ENCODE measurements around the gene CPA2.

The CPA2 gene

DNA sequence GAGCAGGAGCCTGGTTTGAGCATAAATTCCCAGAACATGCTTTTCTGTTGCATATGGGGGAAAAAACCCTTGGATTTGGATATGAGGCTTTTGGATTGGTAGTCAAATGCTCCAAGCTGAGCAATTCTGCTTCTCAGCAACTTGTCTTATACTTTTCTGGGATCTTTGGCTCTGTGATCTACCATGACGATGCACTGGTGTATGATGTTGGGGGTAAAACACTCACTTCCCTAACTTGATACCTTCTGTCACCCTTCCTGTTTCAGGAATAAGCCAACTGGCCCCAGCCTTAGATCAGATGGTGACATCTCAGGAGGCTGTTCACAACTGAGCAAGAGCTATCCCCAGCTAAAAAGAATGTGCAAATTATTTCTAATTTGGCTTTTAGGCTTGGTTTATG lies 13.2 kb downstream of the CPA2 start:
- DNase-seq (ENCODE audit: low read depth, low spot score): no peak

GRCh38 chr7:130281260-130281659 lies 14.6 kb downstream of the CPA2 start:
- DNase-seq (ENCODE audit: low read depth, low spot score): no peak

GRCh38 chr7:130286881-130287280 lies 20.2 kb downstream of the CPA2 start:
- DNase-seq (ENCODE audit: low read depth, low spot score): no peak

DNA sequence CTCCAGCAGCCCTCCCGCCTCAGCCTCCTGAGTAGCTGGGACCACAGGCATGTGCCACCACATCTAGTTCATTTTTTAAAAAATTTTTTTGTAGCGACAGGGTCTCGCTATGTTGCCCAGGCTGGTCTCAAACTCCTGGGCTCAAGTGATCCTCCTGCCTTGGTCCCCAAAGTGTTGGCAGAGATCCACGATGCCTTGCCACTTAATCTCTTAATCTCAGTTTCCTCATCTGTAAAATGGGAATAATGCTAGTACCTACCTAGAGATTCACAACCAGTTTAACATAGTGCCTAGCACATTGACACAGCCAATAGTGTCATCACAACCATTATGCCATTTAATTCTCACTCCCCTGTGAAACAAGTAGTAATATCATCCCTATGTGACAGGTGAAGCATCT lies 21.5 kb downstream of the CPA2 start:
- no peak for DNase-seq (ENCODE audit: low read depth, low spot score)

- no peak for DNase-seq (ENCODE audit: low read depth, low spot score)
These were observed 22.2 kb downstream of the CPA2 start for GRCh38 chr7:130288829-130289228.

DNA sequence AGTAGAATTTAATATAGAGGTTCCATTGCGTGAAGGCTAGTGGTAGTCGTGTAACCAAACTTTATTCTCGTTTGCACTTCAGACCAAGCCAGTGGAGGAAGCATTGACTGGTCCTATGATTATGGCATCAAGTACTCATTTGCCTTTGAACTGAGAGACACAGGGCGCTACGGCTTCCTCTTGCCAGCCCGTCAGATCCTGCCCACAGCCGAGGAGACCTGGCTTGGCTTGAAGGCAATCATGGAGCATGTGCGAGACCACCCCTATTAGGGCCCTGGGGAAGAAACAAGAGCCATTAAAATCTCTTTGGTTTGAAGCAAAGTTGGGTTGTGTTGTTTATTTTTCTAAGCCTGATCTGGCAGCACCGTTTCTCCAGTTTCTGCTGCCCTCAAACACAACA lies 22.8 kb downstream of the CPA2 start:
- DNase-seq (ENCODE audit: low read depth, low spot score): no peak

DNA sequence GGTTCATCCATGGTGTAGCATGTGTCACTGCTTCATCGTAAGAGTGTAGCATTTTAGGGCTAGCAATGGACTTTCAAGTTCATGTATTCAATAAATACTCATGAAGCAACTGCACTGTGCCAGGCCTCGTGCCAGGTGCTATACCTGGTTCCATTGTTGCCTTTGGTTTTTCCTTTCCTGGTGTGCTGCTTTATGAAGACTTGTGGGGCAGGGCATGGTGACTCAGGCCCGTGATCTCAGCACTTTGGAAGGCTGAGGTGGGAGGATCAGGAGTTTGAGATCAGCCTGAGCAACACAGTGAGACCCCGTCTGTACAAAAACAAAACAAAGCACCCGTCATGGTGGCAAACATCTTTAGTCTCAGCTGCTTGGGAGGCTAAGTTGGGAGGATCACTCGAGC lies 24.1 kb downstream of the CPA2 start:
- DNase-seq (ENCODE audit: low read depth, low spot score): no peak

DNA sequence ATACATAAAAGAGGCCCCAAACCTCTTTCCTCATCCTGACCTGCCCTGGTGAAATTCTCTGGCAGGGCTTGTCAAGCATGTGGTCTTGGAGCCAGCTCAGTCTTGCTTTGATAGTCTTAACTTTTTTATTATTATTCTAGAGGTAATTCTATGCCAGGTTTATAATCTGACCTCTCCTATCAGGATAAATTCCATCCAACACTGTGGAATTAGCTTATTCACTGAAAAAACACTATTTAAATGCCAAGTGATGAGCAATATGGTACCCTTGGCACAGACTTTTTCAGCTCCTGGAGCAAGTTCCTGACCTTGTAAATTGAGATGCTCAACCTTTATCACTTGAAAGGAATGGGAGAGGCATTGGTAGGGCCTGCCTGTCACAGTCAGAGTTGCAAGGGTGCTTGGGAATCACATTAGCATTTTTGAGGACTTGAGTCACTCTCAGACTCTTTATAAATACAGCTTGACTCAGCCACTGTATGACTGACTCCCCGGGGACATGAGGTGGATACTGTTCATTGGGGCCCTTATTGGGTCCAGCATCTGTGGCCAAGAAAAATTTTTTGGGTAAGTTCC lies 26.1 kb downstream of the CPA2 start, which contains the start of gene CPA4:
TSS of gene CPA4 (plus strand) at position 480 of the 576 bp plus-strand sequence. CDS start at position 500, 20 bp downstream.
- no peak for DNase-seq (ENCODE audit: low read depth, low spot score)

DNA sequence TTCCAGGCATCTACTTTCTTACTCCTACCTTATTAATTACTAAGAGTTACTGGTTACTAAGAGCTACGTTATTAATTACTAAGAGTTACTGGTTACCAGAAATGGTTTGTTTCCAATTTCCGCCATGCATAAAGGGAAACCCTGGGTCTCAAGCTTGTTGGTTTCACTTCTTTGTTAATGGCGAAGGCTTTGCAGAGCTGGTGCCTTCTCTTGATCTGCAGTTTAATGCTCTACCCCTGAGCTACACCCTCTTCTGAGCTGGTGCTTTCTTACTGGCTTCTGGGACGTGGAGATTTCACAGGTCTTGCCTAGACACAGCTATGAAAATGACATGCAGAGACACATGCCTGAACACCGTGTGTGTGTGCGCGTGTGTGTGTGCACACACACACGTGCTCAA lies 26.9 kb downstream of the CPA2 start:
- DNase-seq (ENCODE audit: low read depth, low spot score): no peak

DNA sequence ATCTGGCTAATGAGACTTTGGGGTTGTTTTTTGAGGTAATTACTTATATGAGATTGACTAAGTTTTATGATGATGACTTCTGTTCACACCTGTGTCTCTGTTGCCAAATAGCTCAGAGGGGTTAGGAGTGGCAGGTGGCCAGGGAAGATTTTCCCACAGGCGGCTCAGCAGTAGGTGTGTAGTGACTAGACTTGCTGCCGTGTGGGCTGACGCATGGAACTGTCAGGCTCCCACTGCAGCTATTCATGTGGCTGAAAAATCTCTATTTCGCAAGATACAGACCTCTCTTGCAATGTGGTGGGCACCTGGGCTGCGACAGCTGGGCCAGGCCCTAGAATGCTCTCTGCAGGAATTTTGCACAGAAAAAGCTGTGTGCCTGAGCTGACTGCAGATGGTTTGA lies 27.7 kb downstream of the CPA2 start:
- DNase-seq (ENCODE audit: low read depth, low spot score): no peak

DNA sequence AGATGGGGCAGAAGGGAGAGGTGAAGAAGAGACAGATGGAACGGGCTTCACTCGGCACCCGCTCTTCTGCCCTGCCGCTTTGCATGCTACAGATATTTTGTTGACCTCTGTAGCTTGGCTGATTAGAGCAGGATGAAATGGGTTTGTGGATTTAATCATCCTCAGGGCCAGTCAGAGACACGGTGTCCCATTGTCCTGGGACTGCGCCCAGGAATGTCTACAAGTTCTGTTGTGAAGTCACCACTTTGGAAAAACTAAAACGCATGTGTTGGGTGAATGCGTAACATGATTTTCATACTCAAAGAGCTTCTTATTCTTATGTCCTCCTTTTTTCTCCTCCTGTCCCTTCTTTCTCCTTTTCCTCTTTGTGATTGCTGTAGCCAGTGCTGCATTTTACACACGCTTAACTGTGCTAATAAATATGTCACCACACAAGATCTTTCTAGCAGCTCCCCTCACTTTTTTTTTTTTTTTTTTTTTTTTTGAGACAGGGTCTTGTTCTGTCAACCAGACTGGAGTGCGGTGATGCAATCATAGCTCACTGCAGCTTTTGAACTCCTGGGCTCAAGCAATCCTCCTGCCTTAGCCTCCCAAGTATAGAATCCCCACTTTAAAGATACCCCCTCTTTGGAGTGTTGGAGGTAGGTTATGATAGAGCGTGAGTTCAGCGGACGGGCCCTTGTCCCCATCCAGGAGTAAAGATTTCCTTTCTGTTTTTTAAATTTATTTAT lies 29.7 kb downstream of the CPA2 start:
- DNase-seq (ENCODE audit: low read depth, low spot score): no peak

DNA sequence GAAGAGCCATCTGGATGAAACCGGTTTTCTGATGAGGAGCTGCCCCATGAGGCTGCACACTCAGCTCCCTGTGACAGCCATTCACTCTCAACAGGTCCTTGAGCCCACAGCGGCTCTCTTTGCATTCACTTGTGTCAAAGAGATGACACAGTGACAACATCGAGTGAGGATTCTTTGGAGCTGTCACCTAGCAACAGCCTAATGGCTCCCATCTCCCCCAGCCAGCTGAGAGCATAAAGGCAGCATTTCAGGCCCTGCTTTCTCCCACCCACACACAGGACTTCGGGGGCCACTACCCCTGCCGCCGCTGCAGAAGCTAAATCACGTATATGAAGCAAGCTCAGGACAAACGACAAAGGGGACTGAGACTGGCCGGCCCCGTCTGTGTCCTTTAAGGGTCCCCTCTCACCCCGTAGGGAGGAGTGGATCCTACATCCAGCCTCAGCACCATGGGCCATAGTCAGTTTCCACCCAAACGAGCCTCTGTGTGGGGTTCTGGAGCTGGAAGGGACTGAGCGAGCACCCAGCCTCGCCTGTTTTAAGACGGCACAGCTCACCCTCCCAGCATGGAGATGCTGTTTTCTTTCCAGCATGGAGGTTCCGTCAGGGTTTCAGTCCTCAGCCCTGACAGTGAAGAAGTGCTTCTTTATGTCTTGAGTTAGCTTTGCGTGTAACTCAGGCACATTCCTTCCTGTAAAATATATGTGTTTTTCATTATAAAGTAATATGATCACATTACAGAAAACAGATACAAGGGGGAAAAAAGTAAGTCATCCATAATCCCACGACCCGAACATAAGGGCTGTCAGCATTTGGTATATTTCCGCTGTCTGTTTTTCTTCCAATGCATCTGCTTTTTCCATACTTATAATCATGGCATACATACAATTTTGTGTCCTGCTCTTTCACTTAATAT lies 31.2 kb downstream of the CPA2 start:
- DNase-seq (ENCODE audit: low read depth, low spot score): no peak

- DNase-seq (ENCODE audit: low read depth, low spot score): no peak
These were observed 32.1 kb downstream of the CPA2 start for GRCh38 chr7:130298544-130299326.

DNA sequence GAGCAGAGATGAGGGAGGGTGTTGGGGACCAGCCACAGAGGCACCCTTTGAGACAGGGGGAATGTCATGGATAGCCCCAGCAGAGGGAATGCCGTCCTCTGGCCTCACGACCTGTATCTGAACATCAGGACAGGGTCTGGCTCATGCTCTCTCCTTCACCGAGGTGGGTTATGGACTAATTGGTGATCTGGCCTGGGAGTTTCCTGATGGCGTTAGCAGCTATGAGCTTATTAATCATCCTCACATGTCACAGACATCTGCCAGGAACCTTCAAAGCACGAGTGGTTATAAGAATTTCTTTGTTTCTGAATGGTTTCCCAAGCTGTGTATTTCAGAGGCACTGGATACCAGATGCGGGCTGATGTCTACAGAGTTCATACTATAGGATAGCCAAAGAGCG lies 33.2 kb downstream of the CPA2 start:
- DNase-seq (ENCODE audit: low read depth, low spot score): no peak

GRCh38 chr7:130301501-130302020 lies 34.9 kb downstream of the CPA2 start:
- DNase-seq (ENCODE audit: low read depth, low spot score): no peak

- DNase-seq (ENCODE audit: low read depth, low spot score): no peak
These were observed 36.0 kb downstream of the CPA2 start for GRCh38 chr7:130302649-130303048.

GRCh38 chr7:130303127-130303526 lies 36.5 kb downstream of the CPA2 start:
- no peak for DNase-seq (ENCODE audit: low read depth, low spot score)

- no peak for DNase-seq (ENCODE audit: low read depth, low spot score)
These were observed 36.9 kb downstream of the CPA2 start for GRCh38 chr7:130303551-130303950.

- DNase-seq (ENCODE audit: low read depth, low spot score): no peak
These were observed 37.3 kb downstream of the CPA2 start for GRCh38 chr7:130303982-130304381.

GRCh38 chr7:130304878-130305277 lies 38.2 kb downstream of the CPA2 start:
- DNase-seq (ENCODE audit: low read depth, low spot score): no peak

DNA sequence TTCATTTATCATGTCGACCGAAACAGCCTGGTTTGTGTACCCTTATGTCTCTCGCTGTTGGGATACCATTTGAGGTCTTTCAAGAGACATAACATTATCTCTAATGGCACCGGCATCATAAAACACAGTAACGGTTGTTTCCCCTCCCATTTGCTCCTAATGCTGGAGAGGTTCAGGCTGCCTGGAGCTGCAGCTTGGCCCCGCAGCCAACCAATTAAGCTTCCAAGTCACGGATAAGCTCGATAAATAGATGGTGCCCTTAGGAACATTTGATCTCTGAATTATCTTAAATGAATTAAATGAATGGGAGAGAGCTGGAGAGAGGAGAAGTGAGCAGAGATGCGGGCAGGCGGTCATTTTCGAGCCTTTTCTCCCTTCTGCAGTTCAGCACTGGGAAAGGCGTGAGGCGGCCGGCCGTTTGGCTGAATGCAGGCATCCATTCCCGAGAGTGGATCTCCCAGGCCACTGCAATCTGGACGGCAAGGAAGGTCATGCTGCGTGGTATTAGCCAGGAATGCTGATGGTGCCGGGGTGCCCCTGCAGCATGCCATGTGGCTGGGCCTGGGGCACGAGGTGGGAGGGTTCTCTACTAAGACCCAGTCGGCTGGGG lies 38.9 kb downstream of the CPA2 start:
- DNase-seq (ENCODE audit: low read depth, low spot score): no peak

All from activated naive CD8-positive, alpha-beta T cell treated with anti-CD3 and anti-CD28 coated beads, Interleukin-2, amount 50 U/mL, for 16 hours (primary cell).